GM12892 (cell line): ENCODE data around the gene ITIH4.

Source experiments
- POLR2A ChIP-seq: IDR thresholded peaks from 2 replicates; pipeline ENCODE4 v1.6.1; 2011; ENCODE audit warnings: low read depth, low read length, control low read depth
- POLR2AphosphoS5 ChIP-seq: IDR thresholded peaks from 2 replicates; pipeline ENCODE4 v1.6.1; 2011; ENCODE audit warnings: low read depth, low read length, control low read depth
- TAF1 ChIP-seq: IDR thresholded peaks from 2 replicates; pipeline ENCODE4 v1.6.1; 2011; ENCODE audit warnings: low read depth, mild to moderate bottlenecking, control low read depth, low read length, borderline replicate concordance

DNA sequence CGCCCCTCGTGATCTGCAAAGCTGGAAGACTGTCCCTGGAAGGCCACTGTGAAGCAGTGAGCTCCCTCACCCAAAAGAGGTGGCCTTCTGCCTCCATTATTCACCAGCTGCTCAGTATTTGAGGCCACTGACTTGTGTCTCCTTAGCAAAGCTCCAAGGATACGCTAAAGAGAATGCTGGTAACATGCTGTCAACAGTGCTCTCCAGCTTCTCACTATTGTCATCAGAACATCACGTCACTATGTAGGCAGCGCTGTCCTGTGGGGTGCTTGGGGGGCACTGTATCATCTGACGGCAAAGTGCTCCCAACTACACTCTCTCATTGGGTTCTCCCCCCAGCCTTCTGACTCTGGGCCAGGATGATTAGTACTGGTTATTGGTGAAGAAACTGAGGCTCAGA, 14.3 kb downstream of the ITIH4 start:
- TF ChIP-seq POLR2A: no peak
- TF ChIP-seq POLR2AphosphoS5: no peak
- no peak for TF ChIP-seq TAF1
